H1 (cell line): Measurements from ENCODE around the gene RRAD.

ENCODE experiments used
- POU5F1 ChIP-seq: IDR thresholded peaks from 2 replicates; pipeline ENCODE4 v1.6.1; 2011; ENCODE audit warnings: low read depth, mild to moderate bottlenecking, low read length, moderate library complexity
- SUZ12 ChIP-seq: fragments of 200-600 bp; sonication (generic); IDR thresholded peaks from 2 replicates; pipeline ENCODE4 v1.6.1; 2012; ENCODE audit warnings: mild to moderate bottlenecking, inconsistent platforms, low read length, moderate library complexity, mixed read lengths

GRCh38 chr16:66921729-66922450, 3.4 kb downstream of the RRAD start:
- no peak for TF ChIP-seq POU5F1
- no peak for TF ChIP-seq SUZ12
